GM20000 (cell line): Measurements from ENCODE around the gene INHBC.

Experiments
- DNase-seq: peaks from one replicate; pipeline ENCODE4 v3.0.0; 2012; ENCODE audit warnings: low spot score
- TF ChIP-seq, protein P1 (sequence below): IDR thresholded peaks from 2 replicates; pipeline ENCODE4 v1.5.1; 2012; ENCODE audit warnings: mild to moderate bottlenecking, control low read depth; ENCODE audit errors: extremely low read depth, missing control alignments

INHBC gene

DNA sequence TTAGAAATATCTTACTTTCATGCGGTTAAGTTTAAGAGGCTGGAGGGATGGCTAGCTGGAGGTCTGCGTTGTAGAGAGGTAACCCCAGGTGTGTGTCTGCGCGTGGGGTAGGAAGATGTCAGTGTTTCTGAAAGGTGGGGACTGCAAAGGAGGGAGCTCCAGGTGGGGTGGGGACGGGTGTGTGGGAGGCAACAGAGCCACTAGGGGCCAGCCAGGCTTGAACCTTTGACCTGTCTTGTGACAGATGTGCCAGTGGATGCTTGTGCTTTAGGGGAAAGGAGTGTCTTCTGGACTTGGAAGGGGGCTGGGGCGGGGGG, 25.8 kb downstream of the INHBC start:
- TF ChIP-seq, protein P1, sequence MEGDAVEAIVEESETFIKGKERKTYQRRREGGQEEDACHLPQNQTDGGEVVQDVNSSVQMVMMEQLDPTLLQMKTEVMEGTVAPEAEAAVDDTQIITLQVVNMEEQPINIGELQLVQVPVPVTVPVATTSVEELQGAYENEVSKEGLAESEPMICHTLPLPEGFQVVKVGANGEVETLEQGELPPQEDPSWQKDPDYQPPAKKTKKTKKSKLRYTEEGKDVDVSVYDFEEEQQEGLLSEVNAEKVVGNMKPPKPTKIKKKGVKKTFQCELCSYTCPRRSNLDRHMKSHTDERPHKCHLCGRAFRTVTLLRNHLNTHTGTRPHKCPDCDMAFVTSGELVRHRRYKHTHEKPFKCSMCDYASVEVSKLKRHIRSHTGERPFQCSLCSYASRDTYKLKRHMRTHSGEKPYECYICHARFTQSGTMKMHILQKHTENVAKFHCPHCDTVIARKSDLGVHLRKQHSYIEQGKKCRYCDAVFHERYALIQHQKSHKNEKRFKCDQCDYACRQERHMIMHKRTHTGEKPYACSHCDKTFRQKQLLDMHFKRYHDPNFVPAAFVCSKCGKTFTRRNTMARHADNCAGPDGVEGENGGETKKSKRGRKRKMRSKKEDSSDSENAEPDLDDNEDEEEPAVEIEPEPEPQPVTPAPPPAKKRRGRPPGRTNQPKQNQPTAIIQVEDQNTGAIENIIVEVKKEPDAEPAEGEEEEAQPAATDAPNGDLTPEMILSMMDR, result no peak
- DNase-seq, result peak; percentile 60

DNA sequence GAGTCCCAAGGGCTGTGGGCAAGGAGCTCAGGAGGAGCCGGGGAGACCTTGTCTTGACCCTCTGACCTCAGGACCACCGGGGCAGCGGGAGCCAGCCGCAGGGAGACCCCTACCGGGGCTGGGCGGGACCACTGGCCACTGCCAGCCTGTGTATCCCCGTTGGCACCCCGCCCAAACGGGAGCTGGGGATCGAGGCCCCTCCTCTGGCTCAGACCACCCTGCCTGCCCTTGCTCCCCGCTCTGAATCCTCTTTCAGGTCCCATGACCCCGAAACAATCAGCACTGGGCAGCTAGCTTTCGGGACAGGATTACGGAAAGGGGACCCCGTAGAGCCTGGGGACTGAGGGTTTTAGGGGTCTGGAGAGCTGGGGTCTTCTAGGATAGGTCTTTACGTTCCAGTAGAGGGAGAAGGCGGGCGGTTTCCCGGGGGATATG, 26.3 kb downstream of the INHBC start:
- no peak for DNase-seq
- TF ChIP-seq, protein P1, result no peak

DNA sequence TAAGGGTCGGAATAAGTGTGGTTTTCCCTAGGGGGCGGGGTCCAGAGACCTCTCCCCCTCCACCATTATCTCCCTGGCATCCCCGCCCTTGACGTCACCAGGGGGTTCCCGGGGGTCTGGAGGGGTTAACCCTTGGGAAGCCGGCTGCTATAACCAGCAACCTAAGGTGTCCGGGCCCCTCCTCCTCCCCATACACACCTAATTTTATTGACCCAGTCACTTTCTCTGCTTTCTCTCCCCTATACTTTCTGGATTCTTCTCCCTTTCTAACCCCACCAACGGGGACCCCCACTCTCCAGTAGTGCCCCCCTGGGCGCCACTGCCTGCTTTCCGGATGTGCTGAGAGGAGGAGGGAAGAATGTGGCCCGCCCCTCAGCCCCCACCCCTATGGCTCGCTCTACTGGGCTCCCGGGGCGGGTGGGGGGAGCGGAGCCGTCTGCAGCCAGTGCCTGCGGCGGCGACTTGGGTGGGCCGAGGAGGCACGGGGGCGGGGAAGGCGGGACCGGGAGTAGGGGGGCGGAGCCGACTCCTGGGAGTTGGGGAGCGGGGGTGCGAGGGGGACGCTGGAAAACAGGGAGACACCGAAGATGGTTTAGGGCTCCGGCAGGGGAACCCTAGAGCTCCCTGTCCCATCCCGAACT, 26.8 kb downstream of the INHBC start:
- TF ChIP-seq, protein P1, result no peak
- peak; percentile 70 for DNase-seq

DNA sequence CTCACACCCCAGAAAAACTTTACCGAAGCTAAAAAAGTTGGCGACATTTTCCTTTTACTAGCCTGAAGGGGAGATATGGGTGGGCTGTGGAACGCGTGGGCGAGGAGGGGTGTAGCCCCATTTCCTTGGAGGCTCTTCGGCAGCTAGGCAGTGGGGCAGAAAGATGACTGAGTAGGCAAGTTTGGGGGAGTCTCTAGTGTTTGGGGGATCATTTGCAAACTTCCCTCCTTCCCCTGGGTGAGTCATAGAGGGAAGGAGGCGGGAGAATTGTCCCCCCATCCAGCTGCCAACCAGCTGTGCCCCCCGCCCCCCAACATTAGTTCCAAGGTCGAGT, 27.3 kb downstream of the INHBC start:
- TF ChIP-seq, protein P1, result no peak
- peak; percentile 56 for DNase-seq

DNA sequence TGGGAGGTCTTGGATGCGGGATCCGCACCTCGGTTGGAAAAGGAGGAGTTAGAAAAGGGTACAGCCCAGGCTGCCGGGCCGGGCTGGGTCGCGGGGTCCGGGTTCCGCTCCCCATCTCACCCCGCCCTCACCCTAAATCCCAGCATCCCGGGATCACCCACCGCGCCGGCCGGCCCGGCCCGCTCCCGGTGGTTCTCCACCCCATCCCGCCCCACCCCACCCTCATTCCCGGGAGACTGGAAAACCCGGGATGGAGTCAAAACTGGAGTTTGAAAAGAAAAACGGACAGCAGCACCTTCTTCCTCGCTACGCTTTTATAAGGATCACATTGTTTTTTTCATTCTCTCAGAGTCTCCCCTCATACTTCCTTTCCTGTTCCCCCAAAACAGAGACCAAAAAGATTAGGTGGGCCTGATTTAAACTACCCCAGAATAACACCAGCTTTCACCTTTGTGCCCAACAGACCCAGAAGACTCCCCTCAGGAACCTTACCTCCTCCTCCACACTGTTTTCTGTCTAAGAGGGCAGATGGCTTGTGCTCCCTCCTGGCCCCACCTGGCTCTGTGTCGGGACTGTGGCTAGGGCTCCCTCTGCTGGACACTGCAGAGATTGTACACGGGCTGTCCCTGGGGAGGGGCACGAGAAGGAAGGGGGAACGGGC, 27.8 kb downstream of the INHBC start:
- TF ChIP-seq, protein P1, result peak; percentile 95
- DNase-seq, result peak; percentile 94

DNA sequence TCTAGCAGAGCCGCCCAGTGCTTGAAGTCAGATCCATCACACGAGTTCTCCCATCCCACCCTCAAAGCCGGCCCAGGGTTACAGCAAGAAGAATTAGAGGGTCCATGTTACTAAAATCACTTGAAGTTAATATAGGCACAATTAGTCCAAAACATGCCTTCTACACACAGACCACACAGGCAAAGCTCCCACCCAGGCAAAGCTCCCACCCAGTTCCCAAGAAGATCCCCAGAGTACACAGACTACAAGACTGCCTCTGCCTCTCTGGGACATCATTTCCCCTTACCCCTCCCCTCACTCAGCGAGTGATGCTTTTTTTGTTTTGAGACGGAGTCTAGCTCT, 28.3 kb downstream of the INHBC start:
- TF ChIP-seq, protein P1, result no peak
- DNase-seq, result no peak

DNA sequence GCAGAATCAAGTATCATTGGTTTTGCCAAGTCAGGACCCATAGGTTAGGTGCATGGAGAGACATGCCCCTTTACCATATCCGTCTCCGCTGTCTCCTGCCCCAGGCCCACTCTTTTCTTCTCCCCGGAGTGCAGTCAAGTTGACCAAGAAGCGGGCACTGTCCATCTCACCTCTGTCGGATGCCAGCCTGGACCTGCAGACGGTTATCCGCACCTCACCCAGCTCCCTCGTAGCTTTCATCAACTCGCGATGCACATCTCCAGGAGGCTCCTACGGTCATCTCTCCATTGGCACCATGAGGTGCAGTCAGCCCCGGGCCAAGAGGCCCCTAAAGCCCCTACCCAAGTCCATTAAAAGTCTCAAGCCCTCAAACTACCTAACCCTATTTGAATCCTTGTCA, 30.0 kb downstream of the INHBC start:
- DNase-seq, result no peak
- TF ChIP-seq, protein P1, result no peak
